BJ (cell line): ENCODE results near the gene CACHD1. TPM values are rescaled to one million over a fixed set of nuclear protein-coding genes. Genes with fewer than 3 reads are reported as not detected.

ENCODE experiments used
- CTCF ChIA-PET: fragments of 350-600 bp; formaldehyde crosslinking; extraction: SDS; loops from one replicate; lab custom pipeline; 2021; ENCODE audit warnings: antibody characterized with exemption, inconsistent platforms; lab: Yijun Ruan, JAX
- POLR2A ChIA-PET: fragments of 300-600 bp; sonication (Branson Sonifier 250); formaldehyde crosslinking; extraction: SDS; loops from one replicate; lab custom pipeline; 2021; ENCODE audit warnings: antibody characterized with exemption; lab: Charles Lee
- DNase-seq: peaks from one replicate; pipeline ENCODE4 v3.0.0-alpha.2; 2011; ENCODE audit warnings: low read depth
- H3K27me3 ChIP-seq: 2 replicates; pipeline ENCODE4 v1.6.0; 2011; ENCODE audit warnings: low read length; ENCODE audit not compliant: control insufficient read depth, insufficient read depth
- H3K36me3 ChIP-seq: 2 replicates; pipeline ENCODE4 v1.5.1; 2011; ENCODE audit warnings: low read length; ENCODE audit not compliant: control insufficient read depth, insufficient read depth
- H3K4me3 ChIP-seq: 2 replicates; pipeline ENCODE4 v1.5.1; 2011; ENCODE audit warnings: low read depth, mild to moderate bottlenecking, control low read depth, low read length
- polyA plus RNA-seq: library from polyadenylated mRNA; depleted of rRNA; stranded (reverse); fragments of >200 nt; gene quantifications from 2 replicates; pipeline ENCODE4 v1.2.3, GENCODE V29; 2011
- TF ChIP-seq, protein P1 (sequence below): IDR thresholded peaks from 2 replicates; pipeline ENCODE4 v1.5.1; 2011; ENCODE audit warnings: low read depth, mild to moderate bottlenecking, control low read depth, inconsistent platforms, low read length, moderate library complexity; ENCODE audit not compliant: insufficient read depth

Gene CACHD1
- polyA plus RNA-seq, 1 experiment: 3.0 TPM

DNA sequence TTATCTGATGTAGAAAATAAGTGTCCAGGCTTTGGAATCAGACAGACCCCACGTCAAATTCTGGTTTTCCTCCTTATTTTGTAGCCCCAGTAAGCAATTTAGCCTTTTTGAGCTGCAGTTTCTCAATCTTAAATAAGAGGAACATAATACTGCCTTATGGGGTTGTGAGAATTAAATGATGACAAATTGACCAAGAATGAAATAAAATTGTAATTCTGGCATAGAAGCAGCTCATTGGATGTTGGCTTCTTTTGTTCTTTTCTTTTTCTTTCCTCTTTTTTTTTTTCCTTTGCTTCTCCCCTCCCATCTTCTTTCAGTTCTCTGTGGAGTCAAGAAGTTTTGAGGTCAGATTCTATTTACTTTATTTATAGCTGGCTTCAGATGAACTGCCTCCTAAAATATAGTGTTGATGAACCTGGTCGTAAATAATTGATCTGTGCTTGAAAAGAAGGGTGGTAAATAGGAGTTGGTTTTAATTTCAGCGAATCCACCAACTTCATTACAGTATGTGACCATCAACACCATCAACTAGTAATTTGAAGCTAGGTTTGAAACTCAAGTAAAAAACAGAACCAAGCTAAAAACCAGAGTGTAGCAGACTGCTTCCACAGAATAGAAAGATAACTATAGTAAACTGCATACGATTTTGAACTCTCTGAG, 81.1 kb downstream of the CACHD1 start:
- ChIA-PET CTCF (no interaction called here), POLR2A (no interaction called here)

DNA sequence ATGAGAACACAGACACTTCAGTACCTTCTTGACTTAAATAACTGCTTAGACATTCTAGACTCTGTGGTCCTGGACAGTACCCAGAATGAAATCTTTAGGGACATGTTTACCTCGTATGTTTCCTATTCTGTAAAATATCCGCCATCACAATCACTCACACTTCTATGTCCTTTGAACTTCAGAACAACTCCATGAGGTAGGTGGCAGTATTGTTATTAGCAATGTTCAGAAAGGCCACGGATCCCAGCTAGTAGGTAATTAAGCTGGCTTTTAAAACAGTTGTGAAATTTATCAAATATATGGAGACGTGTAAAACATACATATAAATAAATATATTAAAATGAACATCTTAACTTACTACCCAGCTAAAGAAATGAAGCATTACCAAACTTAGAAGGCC, 83.4 kb downstream of the CACHD1 start:
- POLR2A ChIA-PET: no interaction called here

More for the DNA sequence above, 81.1 kb downstream of the CACHD1 start:
- Histone ChIP-seq H3K4me3 (no peak overlapping the region), H3K27me3 (no peaks in the 10 kb centered on the region), H3K36me3 (no peaks in the 10 kb centered on the region)
- TF ChIP-seq, protein P1, sequence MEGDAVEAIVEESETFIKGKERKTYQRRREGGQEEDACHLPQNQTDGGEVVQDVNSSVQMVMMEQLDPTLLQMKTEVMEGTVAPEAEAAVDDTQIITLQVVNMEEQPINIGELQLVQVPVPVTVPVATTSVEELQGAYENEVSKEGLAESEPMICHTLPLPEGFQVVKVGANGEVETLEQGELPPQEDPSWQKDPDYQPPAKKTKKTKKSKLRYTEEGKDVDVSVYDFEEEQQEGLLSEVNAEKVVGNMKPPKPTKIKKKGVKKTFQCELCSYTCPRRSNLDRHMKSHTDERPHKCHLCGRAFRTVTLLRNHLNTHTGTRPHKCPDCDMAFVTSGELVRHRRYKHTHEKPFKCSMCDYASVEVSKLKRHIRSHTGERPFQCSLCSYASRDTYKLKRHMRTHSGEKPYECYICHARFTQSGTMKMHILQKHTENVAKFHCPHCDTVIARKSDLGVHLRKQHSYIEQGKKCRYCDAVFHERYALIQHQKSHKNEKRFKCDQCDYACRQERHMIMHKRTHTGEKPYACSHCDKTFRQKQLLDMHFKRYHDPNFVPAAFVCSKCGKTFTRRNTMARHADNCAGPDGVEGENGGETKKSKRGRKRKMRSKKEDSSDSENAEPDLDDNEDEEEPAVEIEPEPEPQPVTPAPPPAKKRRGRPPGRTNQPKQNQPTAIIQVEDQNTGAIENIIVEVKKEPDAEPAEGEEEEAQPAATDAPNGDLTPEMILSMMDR: no peak
- DNase-seq: no peak

DNA sequence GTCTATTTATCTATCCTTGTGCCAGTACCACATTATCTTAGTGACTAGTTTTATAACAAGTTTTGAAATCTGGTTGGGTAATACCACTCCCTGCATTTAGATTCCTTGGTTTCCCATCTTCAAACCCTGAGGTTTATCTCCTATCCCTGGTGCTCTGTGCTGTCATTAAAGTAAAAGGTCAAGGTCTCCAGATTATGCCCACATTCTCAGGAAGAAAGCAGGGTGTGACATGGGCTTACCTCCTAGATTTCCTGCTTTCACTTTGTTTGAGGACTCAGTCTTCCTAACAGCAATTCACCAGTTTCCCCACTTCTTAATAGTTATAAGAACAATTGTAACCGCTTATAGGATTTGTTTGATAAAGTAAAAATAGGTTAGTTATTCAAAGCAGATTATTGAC, 86.0 kb downstream of the CACHD1 start:
- Histone ChIP-seq H3K27me3 (no peaks in the 10 kb centered on the region), H3K36me3 (no peaks in the 10 kb centered on the region), H3K4me3 (no peak overlapping the region)
- TF ChIP-seq, protein P1: no peak
- no peak for DNase-seq
- ChIA-PET CTCF (no interaction called here), POLR2A (no interaction called here)

More for the DNA sequence above, 83.4 kb downstream of the CACHD1 start:
- CTCF ChIA-PET: interaction anchor here (0.7 kb wide), 1 partner anchor 836 kb away, joined by 4 read pairs; no protein-coding TSS in a partner anchor
- H3K4me3 ChIP-seq: no peak overlapping the region
- H3K27me3 ChIP-seq: no peaks in the 10 kb centered on the region
- TF ChIP-seq, protein P1: no peak
- H3K36me3 ChIP-seq: no peaks in the 10 kb centered on the region
- DNase-seq: no peak

DNA sequence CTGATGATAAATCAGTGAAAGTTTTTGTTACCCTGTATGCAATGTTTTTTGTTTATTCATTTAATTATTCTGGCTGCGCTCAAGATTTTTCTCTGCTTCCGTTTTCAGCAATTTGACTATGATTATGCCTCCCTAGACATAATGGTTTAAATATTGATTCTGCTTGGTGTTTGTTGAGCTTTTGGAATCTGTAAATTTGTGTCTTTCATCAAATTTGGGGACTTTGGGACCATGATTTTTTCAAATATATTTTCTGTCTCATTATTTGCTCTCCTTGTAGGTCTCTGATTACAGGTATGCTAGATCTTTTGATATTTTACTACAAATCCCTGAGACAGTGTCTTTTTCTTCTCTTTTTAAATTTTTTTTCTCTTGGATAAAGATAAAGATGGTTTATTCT, 92.1 kb downstream of the CACHD1 start:
- POLR2A ChIA-PET: no interaction called here
- DNase-seq: no peak
- Histone ChIP-seq H3K4me3 (no peak overlapping the region), H3K27me3 (no peaks in the 10 kb centered on the region), H3K36me3 (no peaks in the 10 kb centered on the region)
- TF ChIP-seq, protein P1: no peak
- CTCF ChIA-PET: no interaction called here

DNA sequence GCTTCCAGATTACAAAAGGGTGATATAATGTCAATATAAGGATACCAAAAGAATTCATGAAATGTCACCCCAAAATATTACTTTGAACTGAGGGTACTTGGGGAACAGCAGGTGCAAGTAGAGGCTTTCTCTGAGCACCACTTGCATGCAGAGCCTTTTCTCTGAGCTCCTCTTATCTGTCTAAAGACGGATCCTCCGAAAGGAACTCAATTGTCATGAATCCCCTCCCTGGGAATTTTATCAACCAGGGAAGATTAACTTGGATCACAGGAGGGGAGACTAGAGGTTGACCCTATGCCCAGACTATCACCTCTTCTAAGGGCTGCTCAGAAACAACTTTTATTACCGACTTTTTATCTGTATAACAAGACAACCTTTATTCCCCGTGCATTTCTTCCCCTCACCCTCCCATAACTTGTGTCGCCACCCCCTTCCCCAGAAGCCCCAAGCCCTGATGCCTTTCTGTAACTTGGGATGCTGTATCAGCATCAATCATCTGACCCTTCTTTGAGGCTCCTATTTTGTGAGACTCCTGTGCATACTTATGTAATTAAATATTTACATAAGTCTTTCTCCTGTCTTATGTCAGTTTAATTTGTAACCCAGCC, 94.1 kb downstream of the CACHD1 start:
- POLR2A ChIA-PET: no interaction called here
- no peak for DNase-seq
- H3K36me3 ChIP-seq: no peaks in the 10 kb centered on the region
- no peaks in the 10 kb centered on the region for H3K27me3 ChIP-seq
- CTCF ChIA-PET: interaction anchor here (0.6 kb wide), 1 partner anchor 1678 kb away, joined by 3 read pairs; no protein-coding TSS in a partner anchor
- TF ChIP-seq, protein P1: no peak
- no peak overlapping the region for H3K4me3 ChIP-seq
